ENCODE results near the gene FHL2. TPM values are rescaled to one million over a fixed set of nuclear protein-coding genes. Genes with fewer than 3 reads are reported as not detected.
A peak's percentile ranks its signal among the peaks of the same experiment; 100 is the strongest.

The FHL2 gene
- total RNA-seq, 1 experiment from 2014 or later = 21.1 TPM

GRCh38 chr2:105438104-105438929 lies 39.5 kb upstream of the FHL2 start:
- TF ChIP-seq ZNF423 (CRISPR knock-in tag; IDR thresholded peaks at IDR 0.05) (0 out of 2 replicates have a peak, but pooled peaks have one; percentile 30), HMGA2 (CRISPR knock-in tag; IDR thresholded peaks at IDR 0.05) (no peak)
- Mint-ChIP-seq H3K36me3 (no peaks in the 10 kb centered on the region), H3K27ac (no peak overlapping the region), H3K27me3 (ENCODE audit: low read depth) (no peaks in the 10 kb centered on the region; the same call in 1 of the 2 replicates), H3K4me3 (no peak overlapping the region), H3K4me1 (peaks cover 23% of the 10 kb centered on the region), H3K9me3 (no peaks in the 10 kb centered on the region)
- DNase-seq (ENCODE audit: low spot score) (no peak), ATAC-seq (no peak)
- ChIA-PET CTCF (interaction anchor here (0.6 to 1.4 kb wide), 3 partner anchors 34 to 93 kb away, joined by 3 to 4 read pairs (median 3); no protein-coding TSS in a partner anchor), POLR2A (no interaction called here)

DNA sequence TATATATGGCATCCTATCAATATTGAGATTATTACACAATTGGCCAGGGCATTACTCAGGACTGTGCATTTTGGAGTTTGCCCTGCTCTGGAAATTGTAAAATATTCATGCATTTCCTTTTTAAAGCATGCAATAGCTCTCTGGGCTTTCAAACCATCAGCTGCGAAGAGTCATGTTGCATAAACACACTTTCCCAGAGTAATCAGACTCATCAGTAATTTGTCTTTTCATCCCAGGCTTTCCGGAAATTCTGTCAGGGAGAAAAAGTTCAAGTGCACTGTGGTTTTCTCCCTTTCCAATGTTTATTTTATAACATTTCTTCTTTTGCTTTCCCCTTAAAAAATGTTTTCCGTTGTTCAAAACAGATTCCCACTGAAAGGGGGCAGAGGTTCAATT lies 38.9 kb upstream of the FHL2 start:
- Mint-ChIP-seq H3K36me3 (no peaks in the 10 kb centered on the region), H3K27me3 (ENCODE audit: low read depth) (no peaks in the 10 kb centered on the region), H3K4me3 (no peak overlapping the region), H3K27ac (no peak overlapping the region), H3K4me1 (peaks cover 23% of the 10 kb centered on the region), H3K9me3 (no peaks in the 10 kb centered on the region)
- no peak for ATAC-seq
- POLR2A ChIA-PET = no interaction called here
- CTCF ChIA-PET = interaction anchor here (0.6 to 1.4 kb wide), 2 partner anchors 33 to 93 kb away, joined by 3 to 4 read pairs; no protein-coding TSS in a partner anchor
- DNase-seq (ENCODE audit: low spot score) = no peak
- TF ChIP-seq NR2C2 (CRISPR knock-in tag; IDR thresholded peaks at IDR 0.05) = no peak
- no peak for TF ChIP-seq E2F4 (CRISPR knock-in tag; IDR thresholded peaks at IDR 0.05; ENCODE audit: borderline replicate concordance, low read depth)
- no peak for TF ChIP-seq SMAD4 (CRISPR knock-in tag; IDR thresholded peaks at IDR 0.05)
- no peak for TF ChIP-seq JAZF1 (CRISPR knock-in tag; IDR thresholded peaks at IDR 0.05)
- TF ChIP-seq ZNF263 (CRISPR knock-in tag; IDR thresholded peaks at IDR 0.05; ENCODE audit: low read depth) = no peak
- TF ChIP-seq NR1H2 (CRISPR knock-in tag; IDR thresholded peaks at IDR 0.05) = no peak
- TF ChIP-seq ZSCAN18 (CRISPR knock-in tag; IDR thresholded peaks at IDR 0.05) = no peak
- TF ChIP-seq ARID4B (CRISPR knock-in tag; IDR thresholded peaks at IDR 0.05; ENCODE audit: borderline replicate concordance) = no peak
- TF ChIP-seq MAX (CRISPR knock-in tag; IDR thresholded peaks at IDR 0.05) = no peak
- no peak for TF ChIP-seq CBFB (CRISPR knock-in tag; IDR thresholded peaks at IDR 0.05; ENCODE audit: low read depth)

- ATAC-seq = no peak
These were observed 33.9 kb upstream of the FHL2 start for GRCh38 chr2:105432749-105433148.

More at GRCh38 chr2:105432749-105433148, 33.9 kb upstream of the FHL2 start:
- Mint-ChIP-seq H3K4me3 (no peak overlapping the region), H3K27ac (no peak overlapping the region), H3K36me3 (no peaks in the 10 kb centered on the region), H3K9me3 (peaks cover 8% of the 10 kb centered on the region; the same call in 1 of the 2 replicates), H3K27me3 (ENCODE audit: low read depth) (no peaks in the 10 kb centered on the region), H3K4me1 (peaks cover 11% of the 10 kb centered on the region)
- ChIA-PET CTCF (interaction anchor here (0.7 kb wide), 1 partner anchor 88 kb away, joined by 3 read pairs; no protein-coding TSS in a partner anchor), POLR2A (no interaction called here)
- DNase-seq (ENCODE audit: low spot score) = no peak
- TF ChIP-seq, protein P1, sequence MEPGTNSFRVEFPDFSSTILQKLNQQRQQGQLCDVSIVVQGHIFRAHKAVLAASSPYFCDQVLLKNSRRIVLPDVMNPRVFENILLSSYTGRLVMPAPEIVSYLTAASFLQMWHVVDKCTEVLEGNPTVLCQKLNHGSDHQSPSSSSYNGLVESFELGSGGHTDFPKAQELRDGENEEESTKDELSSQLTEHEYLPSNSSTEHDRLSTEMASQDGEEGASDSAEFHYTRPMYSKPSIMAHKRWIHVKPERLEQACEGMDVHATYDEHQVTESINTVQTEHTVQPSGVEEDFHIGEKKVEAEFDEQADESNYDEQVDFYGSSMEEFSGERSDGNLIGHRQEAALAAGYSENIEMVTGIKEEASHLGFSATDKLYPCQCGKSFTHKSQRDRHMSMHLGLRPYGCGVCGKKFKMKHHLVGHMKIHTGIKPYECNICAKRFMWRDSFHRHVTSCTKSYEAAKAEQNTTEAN (CRISPR knock-in tag; IDR thresholded peaks at IDR 0.05) = no peak
- no peak for TF ChIP-seq NFYB (CRISPR knock-in tag; conservative IDR thresholded peaks at IDR 0.05; ENCODE audit: low read depth)

All from WTC11 (cell line).